ENCODE data around the gene TENM3. TPM values are rescaled to one million over a fixed set of nuclear protein-coding genes. Genes with fewer than 3 reads are reported as not detected.

The TENM3 gene
- total RNA-seq, 1 experiment from 2014 or later: not detected

GRCh38 chr4:182278729-182279128, 35.5 kb downstream of the TENM3 start:
- H3K79me2 ChIP-seq (ENCODE audit: low read depth): no peaks in the 10 kb centered on the region
- intact Hi-C loops (cut with micrococcal nuclease; ENCODE audit: unreplicated experiment): no loop called here
- DNase-seq: no peak
- POLR2A ChIA-PET (ENCODE audit: unreplicated experiment): no interaction called here
- no peaks in the 10 kb centered on the region for H3K9me2 ChIP-seq (ENCODE audit: insufficient read depth)
- TF ChIP-seq CTCF (conservative IDR thresholded peaks at IDR 0.05): no peak
- no peak for TF ChIP-seq EZH2 (IDR thresholded peaks at IDR 0.05; ENCODE audit: low read depth)
- peaks cover 8% of the 10 kb centered on the region; the same call in 1 of the 2 replicates for H3K27me3 ChIP-seq (ENCODE audit: insufficient read depth, low read depth)
- BruUV-seq (replicated peaks): no TSS peak
- no peaks in the 10 kb centered on the region for H3K36me3 ChIP-seq (ENCODE audit: low read depth)
- H2AFZ ChIP-seq: no peak overlapping the region
- H4K20me1 ChIP-seq (ENCODE audit: insufficient read depth): no peaks in the 10 kb centered on the region
- H3K4me3 ChIP-seq: no peak overlapping the region
- CTCF ChIA-PET: no interaction called here
- no peak overlapping the region for H3K4me2 ChIP-seq
- H3K4me1 ChIP-seq (replicated peaks; ENCODE audit: insufficient read depth): no peaks in the 10 kb centered on the region
- H3K9me3 ChIP-seq (ENCODE audit: insufficient read depth, low read depth): no peaks in the 10 kb centered on the region
- H3F3A ChIP-seq (ENCODE audit: insufficient read depth, low read depth): no peaks in the 10 kb centered on the region
- no peak overlapping the region for H3K27ac ChIP-seq

DNA sequence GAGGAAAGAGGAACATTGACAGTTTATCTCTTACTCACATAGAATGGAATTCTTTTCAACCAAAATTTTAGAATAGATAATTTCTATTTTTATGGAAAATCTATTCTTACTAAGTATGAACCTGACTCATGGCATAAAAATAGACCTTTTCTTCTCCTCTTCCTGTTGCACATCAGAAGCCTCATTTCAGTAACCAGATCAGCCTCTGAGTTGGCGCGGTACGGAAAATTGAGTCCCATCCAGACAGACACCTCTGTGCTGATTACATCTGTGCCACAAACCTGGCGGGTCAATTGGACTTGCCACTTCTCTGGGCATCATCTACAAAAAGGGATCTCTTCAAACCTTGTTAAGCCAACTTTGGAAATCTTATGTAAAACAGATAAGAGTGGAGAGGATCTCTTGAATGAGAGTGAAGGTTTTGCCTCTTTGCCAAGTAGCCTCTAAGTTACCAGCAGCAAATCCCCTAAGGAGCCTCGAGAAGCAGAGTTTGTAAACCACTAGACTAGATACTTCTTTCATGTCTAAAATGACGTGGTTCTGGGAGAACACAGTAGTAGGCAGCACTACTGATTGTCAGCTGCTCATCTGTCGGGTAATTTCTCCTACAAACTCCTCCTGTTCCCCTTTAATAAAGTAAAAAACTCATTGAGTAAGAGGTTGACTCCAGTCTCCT, 37.4 kb downstream of the TENM3 start:
- Histone ChIP-seq H3K27me3 (ENCODE audit: insufficient read depth, low read depth) (peaks cover 6% of the 10 kb centered on the region; the same call in 1 of the 2 replicates), H3K27ac (no peak overlapping the region), H3K4me2 (no peak overlapping the region), H3K9me2 (ENCODE audit: insufficient read depth) (no peaks in the 10 kb centered on the region), H3K4me3 (no peak overlapping the region), H3K9me3 (ENCODE audit: insufficient read depth, low read depth) (no peaks in the 10 kb centered on the region), H3K79me2 (ENCODE audit: low read depth) (no peaks in the 10 kb centered on the region), H3F3A (ENCODE audit: insufficient read depth, low read depth) (no peaks in the 10 kb centered on the region), H2AFZ (no peak overlapping the region), H3K36me3 (ENCODE audit: low read depth) (no peaks in the 10 kb centered on the region), H3K4me1 (replicated peaks; ENCODE audit: insufficient read depth) (no peaks in the 10 kb centered on the region), H4K20me1 (ENCODE audit: insufficient read depth) (no peaks in the 10 kb centered on the region)
- intact Hi-C loops (cut with micrococcal nuclease; ENCODE audit: unreplicated experiment): no loop called here
- POLR2A ChIA-PET (ENCODE audit: unreplicated experiment): interaction anchor here (0.6 kb wide), 1 partner anchor 398 kb away, joined by 4 read pairs; no protein-coding TSS in a partner anchor
- BruUV-seq (replicated peaks): no TSS peak
- TF ChIP-seq EZH2 (IDR thresholded peaks at IDR 0.05; ENCODE audit: low read depth): no peak
- TF ChIP-seq CTCF (conservative IDR thresholded peaks at IDR 0.05): no peak
- CTCF ChIA-PET: no interaction called here
- DNase-seq: no peak

GRCh38 chr4:182286035-182286434, 42.8 kb downstream of the TENM3 start:
- intact Hi-C loops (cut with micrococcal nuclease; ENCODE audit: unreplicated experiment): no loop called here
- H4K20me1 ChIP-seq (ENCODE audit: insufficient read depth): no peaks in the 10 kb centered on the region
- no peak for DNase-seq
- H3F3A ChIP-seq (ENCODE audit: insufficient read depth, low read depth): no peaks in the 10 kb centered on the region
- TF ChIP-seq EZH2 (IDR thresholded peaks at IDR 0.05; ENCODE audit: low read depth) (no peak), CTCF (conservative IDR thresholded peaks at IDR 0.05) (no peak)
- no peaks in the 10 kb centered on the region for H3K9me3 ChIP-seq (ENCODE audit: insufficient read depth, low read depth)
- H3K36me3 ChIP-seq (ENCODE audit: low read depth): no peaks in the 10 kb centered on the region
- ChIA-PET POLR2A (ENCODE audit: unreplicated experiment) (no interaction called here), CTCF (no interaction called here)
- no peaks in the 10 kb centered on the region for H3K9me2 ChIP-seq (ENCODE audit: insufficient read depth)
- no peak overlapping the region for H2AFZ ChIP-seq
- H3K4me3 ChIP-seq: no peak overlapping the region
- H3K27ac ChIP-seq: no peak overlapping the region
- H3K27me3 ChIP-seq (ENCODE audit: insufficient read depth, low read depth): peaks cover 28% of the 10 kb centered on the region
- H3K4me2 ChIP-seq: no peak overlapping the region
- no TSS peak for BruUV-seq (replicated peaks)
- no peaks in the 10 kb centered on the region for H3K79me2 ChIP-seq (ENCODE audit: low read depth)
- no peaks in the 10 kb centered on the region for H3K4me1 ChIP-seq (replicated peaks; ENCODE audit: insufficient read depth)
